AG04449 (cell line): ENCODE results near the gene CDIP1.
"Not testable (repeated sequence)": the region's sequence is repeated elsewhere in the genome, so short reads cannot be mapped to it uniquely, and the experiment has no call there.

ENCODE experiments used
- CTCF ChIA-PET: fragments of 350-600 bp; formaldehyde crosslinking; extraction: SDS; loops from one replicate; lab custom pipeline; 2021; ENCODE audit warnings: antibody characterized with exemption; lab: Yijun Ruan, JAX
- POLR2A ChIA-PET: fragments of 400-600, 350-600 bp; formaldehyde crosslinking; extraction: SDS; loops from one replicate; lab custom pipeline; 2020; ENCODE audit warnings: antibody characterized with exemption, inconsistent platforms; lab: Yijun Ruan, JAX
- DNase-seq: peaks from one replicate; pipeline ENCODE4 v3.0.0-alpha.2; 2010; ENCODE audit warnings: low read depth, low spot score
- H3K4me3 ChIP-seq: 2 replicates; pipeline ENCODE4 v1.5.1; 2011; ENCODE audit warnings: low read depth, mild to moderate bottlenecking, control low read depth, low read length
- CTCF ChIP-seq: IDR thresholded peaks from one replicate; pipeline ENCODE4 v1.5.1; 2011; ENCODE audit warnings: mild to moderate bottlenecking, moderate library complexity, low read length, control low read depth, inconsistent platforms; ENCODE audit not compliant: insufficient read depth; ENCODE audit errors: missing control alignments

The CDIP1 gene

GRCh38 chr16:4576008-4576407 lies 37.4 kb upstream of the CDIP1 start:
- ChIA-PET POLR2A (no interaction called here), CTCF (interaction anchor here (1.5 to 2.3 kb wide), 2 partner anchors 9 to 23 kb away, joined by 3 to 14 read pairs; no protein-coding TSS in a partner anchor)
- TF ChIP-seq CTCF: no peak
- no peak overlapping the region for H3K4me3 ChIP-seq
- DNase-seq: no peak

GRCh38 chr16:4574919-4575705 lies 36.5 kb upstream of the CDIP1 start:
- no peak overlapping the region for H3K4me3 ChIP-seq
- TF ChIP-seq CTCF: no peak
- CTCF ChIA-PET: interaction anchor here (2.1 to 2.3 kb wide), 2 partner anchors 10 to 24 kb away, joined by 6 to 14 read pairs; no protein-coding TSS in a partner anchor
- POLR2A ChIA-PET: no interaction called here
- no peak for DNase-seq

GRCh38 chr16:4573926-4574325 lies 35.4 kb upstream of the CDIP1 start:
- DNase-seq, H3K4me3 ChIP-seq: not testable (repeated sequence)
- POLR2A ChIA-PET: interaction anchor here (1.0 kb wide), 1 partner anchor 43 kb away, joined by 3 read pairs; no protein-coding TSS in a partner anchor
- CTCF ChIA-PET: interaction anchor here (1.8 to 2.1 kb wide), 2 partner anchors 12 to 23 kb away, joined by 6 read pairs; no protein-coding TSS in a partner anchor

- POLR2A ChIA-PET: interaction anchor here (1.0 kb wide), 1 partner anchor 42 kb away, joined by 3 read pairs; no protein-coding TSS in a partner anchor
- TF ChIP-seq CTCF: no peak
- H3K4me3 ChIP-seq: no peak overlapping the region
- DNase-seq: no peak
- CTCF ChIA-PET: interaction anchor here (0.9 to 2.1 kb wide), 3 partner anchors 13 to 24 kb away, joined by 4 to 6 read pairs (median 6); no protein-coding TSS in a partner anchor
Measured at GRCh38 chr16:4572715-4573114, 34.1 kb upstream of the CDIP1 start.

- ChIA-PET POLR2A (no interaction called here), CTCF (interaction anchor here (0.9 to 1.8 kb wide), 2 partner anchors 15 to 22 kb away, joined by 4 to 9 read pairs; no protein-coding TSS in a partner anchor)
- no peak overlapping the region for H3K4me3 ChIP-seq
- no peak for DNase-seq
- TF ChIP-seq CTCF: no peak
Measured at GRCh38 chr16:4570688-4571321, 32.2 kb upstream of the CDIP1 start.

- ChIA-PET CTCF (interaction anchor here (1.1 to 1.8 kb wide), 3 partner anchors 16 to 64 kb away, joined by 3 to 9 read pairs (median 3); no protein-coding TSS in a partner anchor), POLR2A (no interaction called here)
- no peak for TF ChIP-seq CTCF
- H3K4me3 ChIP-seq: no peak overlapping the region
- DNase-seq: no peak
Measured at GRCh38 chr16:4570086-4570485, 31.5 kb upstream of the CDIP1 start.
